Activated naive CD8-positive, alpha-beta T cell treated with anti-CD3 and anti-CD28 coated beads, Interleukin-2, amount 50 U/mL, for 24 hours (primary cell): Measurements from ENCODE around the gene KCNIP3.
"Not testable (repeated sequence)": the region's sequence is repeated elsewhere in the genome, so short reads cannot be mapped to it uniquely, and the experiment has no call there.

Source experiments
- ATAC-seq: fragments of 150-1000 bp; cut with Tn5 transposase; one replicate; pipeline ENCODE4 v1.10.0; 2021
- DNase-seq: peaks from one replicate; pipeline ENCODE4 v3.0.0; 2021
- H3K27ac Mint-ChIP-seq: one replicate; pipeline ENCODE4 v1.8.0; 2021; ENCODE audit warnings: mild to moderate bottlenecking, mixed read lengths
- H3K27me3 Mint-ChIP-seq: one replicate; pipeline ENCODE4 v1.8.0; 2021; ENCODE audit warnings: mixed read lengths
- H3K36me3 Mint-ChIP-seq: one replicate; pipeline ENCODE4 v1.8.0; 2021; ENCODE audit warnings: low read depth, mixed read lengths
- H3K4me1 Mint-ChIP-seq: one replicate; pipeline ENCODE4 v1.8.0; 2021; ENCODE audit warnings: mixed read lengths
- H3K4me3 Mint-ChIP-seq: one replicate; pipeline ENCODE4 v1.8.0; 2021; ENCODE audit warnings: mild to moderate bottlenecking, moderate library complexity, mixed read lengths
- H3K9me3 Mint-ChIP-seq: one replicate; pipeline ENCODE4 v1.8.0; 2021; ENCODE audit warnings: mixed read lengths

KCNIP3 gene

GRCh38 chr2:95376311-95377215, 79.4 kb downstream of the KCNIP3 start:
- Mint-ChIP-seq H3K4me1 (no peaks in the 10 kb centered on the region), H3K4me3 (no peak overlapping the region), H3K9me3 (peaks cover under 1% of the 10 kb centered on the region), H3K36me3 (no peaks in the 10 kb centered on the region), H3K27ac (no peak overlapping the region), H3K27me3 (peaks cover 14% of the 10 kb centered on the region)
- ATAC-seq (no peak), DNase-seq (no peak)

- no peaks in the 10 kb centered on the region for H3K36me3 Mint-ChIP-seq
- H3K4me3 Mint-ChIP-seq: no peak overlapping the region
- H3K9me3 Mint-ChIP-seq: no peaks in the 10 kb centered on the region
- H3K27ac Mint-ChIP-seq: no peak overlapping the region
- peaks cover 10% of the 10 kb centered on the region for H3K27me3 Mint-ChIP-seq
- no peak for DNase-seq
- no peaks in the 10 kb centered on the region for H3K4me1 Mint-ChIP-seq
- no peak for ATAC-seq
Measured at GRCh38 chr2:95377216-95378123, 80.3 kb downstream of the KCNIP3 start.

DNA sequence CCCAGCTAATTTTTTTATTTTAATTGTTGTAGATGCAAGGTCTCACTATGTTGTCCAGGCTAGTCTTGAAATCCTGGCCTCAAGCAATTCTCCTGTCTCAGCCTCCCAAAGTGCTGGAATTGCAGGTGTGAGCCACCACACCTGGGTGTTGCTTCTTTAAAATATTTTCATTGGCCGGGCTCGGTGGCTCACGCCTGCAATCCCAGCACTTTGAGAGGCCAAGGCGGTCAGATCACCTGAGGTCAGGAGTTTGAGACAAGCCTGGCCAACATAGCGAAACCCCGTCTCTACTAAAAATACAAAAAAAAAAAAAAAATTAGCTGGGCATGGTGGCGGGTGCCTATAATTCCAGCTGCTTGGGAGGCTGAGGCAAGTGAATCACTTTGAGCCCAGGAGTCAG, 81.1 kb downstream of the KCNIP3 start:
- H3K27ac Mint-ChIP-seq, H3K4me1 Mint-ChIP-seq, DNase-seq, H3K36me3 Mint-ChIP-seq, ATAC-seq, H3K27me3 Mint-ChIP-seq, H3K4me3 Mint-ChIP-seq, H3K9me3 Mint-ChIP-seq: not testable (repeated sequence)

- Mint-ChIP-seq H3K27ac (no peak overlapping the region), H3K4me1 (no peaks in the 10 kb centered on the region), H3K36me3 (no peaks in the 10 kb centered on the region), H3K9me3 (no peaks in the 10 kb centered on the region), H3K4me3 (no peak overlapping the region), H3K27me3 (peaks cover 8% of the 10 kb centered on the region)
- DNase-seq (no peak), ATAC-seq (no peak)
Measured at GRCh38 chr2:95379371-95379831, 82.3 kb downstream of the KCNIP3 start.

- Mint-ChIP-seq H3K27me3 (peaks cover 6% of the 10 kb centered on the region), H3K27ac (no peak overlapping the region), H3K4me3 (no peak overlapping the region), H3K36me3 (no peaks in the 10 kb centered on the region), H3K4me1 (no peaks in the 10 kb centered on the region), H3K9me3 (no peaks in the 10 kb centered on the region)
- DNase-seq (no peak), ATAC-seq (no peak)
Measured at GRCh38 chr2:95380280-95380679, 83.1 kb downstream of the KCNIP3 start.

DNA sequence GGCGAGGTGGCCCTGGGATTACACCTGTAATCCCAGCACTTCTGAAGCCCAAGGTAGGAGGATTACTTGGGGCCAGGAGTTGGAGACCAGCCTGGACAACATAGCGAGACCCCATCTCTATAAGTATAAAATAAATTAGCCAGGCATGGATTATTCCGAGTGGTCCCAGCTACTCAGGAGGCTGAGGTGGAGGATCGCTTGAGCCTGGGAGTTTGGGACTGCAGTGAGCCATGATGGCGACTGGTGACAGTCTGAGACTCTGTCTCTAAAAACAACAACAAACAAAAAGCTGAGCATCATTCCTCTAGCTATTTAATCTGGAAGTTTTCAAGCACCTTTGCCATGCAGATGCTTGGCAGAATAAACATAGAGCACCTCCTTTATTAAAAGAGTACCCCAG, 83.6 kb downstream of the KCNIP3 start:
- Mint-ChIP-seq H3K27me3 (peaks cover 6% of the 10 kb centered on the region), H3K4me3 (no peak overlapping the region), H3K4me1 (no peaks in the 10 kb centered on the region), H3K9me3 (no peaks in the 10 kb centered on the region), H3K27ac (no peak overlapping the region), H3K36me3 (no peaks in the 10 kb centered on the region)
- ATAC-seq (no peak), DNase-seq (no peak)

GRCh38 chr2:95381212-95382191, 84.4 kb downstream of the KCNIP3 start:
- ATAC-seq: peak; percentile 15
- no peak overlapping the region for H3K4me3 Mint-ChIP-seq

GRCh38 chr2:95382192-95382591, 85.0 kb downstream of the KCNIP3 start:
- Mint-ChIP-seq H3K4me1 (no peaks in the 10 kb centered on the region), H3K27me3 (peaks cover 7% of the 10 kb centered on the region), H3K27ac (no peak overlapping the region), H3K9me3 (no peaks in the 10 kb centered on the region), H3K36me3 (no peaks in the 10 kb centered on the region), H3K4me3 (no peak overlapping the region)
- DNase-seq (no peak), ATAC-seq (no peak)

More at GRCh38 chr2:95381212-95382191, 84.4 kb downstream of the KCNIP3 start:
- H3K4me1 Mint-ChIP-seq: no peaks in the 10 kb centered on the region
- no peaks in the 10 kb centered on the region for H3K36me3 Mint-ChIP-seq
- H3K27ac Mint-ChIP-seq: no peak overlapping the region
- H3K27me3 Mint-ChIP-seq: peaks cover 7% of the 10 kb centered on the region
- H3K9me3 Mint-ChIP-seq: no peaks in the 10 kb centered on the region
- no peak for DNase-seq

GRCh38 chr2:95382686-95383634, 85.8 kb downstream of the KCNIP3 start:
- H3K27ac Mint-ChIP-seq: no peak overlapping the region
- no peaks in the 10 kb centered on the region for H3K36me3 Mint-ChIP-seq
- peaks cover 10% of the 10 kb centered on the region for H3K27me3 Mint-ChIP-seq
- no peaks in the 10 kb centered on the region for H3K9me3 Mint-ChIP-seq
- ATAC-seq (no peak), DNase-seq (no peak)
- no peaks in the 10 kb centered on the region for H3K4me1 Mint-ChIP-seq
- no peak overlapping the region for H3K4me3 Mint-ChIP-seq

DNA sequence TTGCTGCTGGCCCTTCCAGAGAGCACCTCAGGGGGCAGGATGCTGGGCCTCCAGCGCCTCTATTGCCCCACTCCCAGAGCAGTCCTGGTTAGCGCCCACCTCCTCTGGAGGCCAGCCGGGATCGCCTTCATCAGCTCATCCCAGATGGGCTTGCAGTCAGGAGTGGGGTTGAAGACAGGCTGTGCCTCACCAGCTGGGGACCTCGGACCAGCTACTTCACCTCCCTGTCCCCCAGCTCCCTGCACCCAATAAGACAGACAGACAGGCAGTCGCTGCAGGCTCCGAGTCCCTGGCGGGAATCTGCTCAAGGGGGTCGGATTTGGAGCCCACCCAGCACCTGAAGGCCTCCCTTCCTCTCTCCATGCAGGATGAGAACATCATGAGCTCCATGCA, 86.5 kb downstream of the KCNIP3 start:
- DNase-seq (no peak), ATAC-seq (no peak)
- Mint-ChIP-seq H3K4me3 (no peak overlapping the region), H3K9me3 (no peaks in the 10 kb centered on the region), H3K36me3 (no peaks in the 10 kb centered on the region), H3K4me1 (no peaks in the 10 kb centered on the region), H3K27ac (no peak overlapping the region), H3K27me3 (peaks cover 10% of the 10 kb centered on the region)

DNA sequence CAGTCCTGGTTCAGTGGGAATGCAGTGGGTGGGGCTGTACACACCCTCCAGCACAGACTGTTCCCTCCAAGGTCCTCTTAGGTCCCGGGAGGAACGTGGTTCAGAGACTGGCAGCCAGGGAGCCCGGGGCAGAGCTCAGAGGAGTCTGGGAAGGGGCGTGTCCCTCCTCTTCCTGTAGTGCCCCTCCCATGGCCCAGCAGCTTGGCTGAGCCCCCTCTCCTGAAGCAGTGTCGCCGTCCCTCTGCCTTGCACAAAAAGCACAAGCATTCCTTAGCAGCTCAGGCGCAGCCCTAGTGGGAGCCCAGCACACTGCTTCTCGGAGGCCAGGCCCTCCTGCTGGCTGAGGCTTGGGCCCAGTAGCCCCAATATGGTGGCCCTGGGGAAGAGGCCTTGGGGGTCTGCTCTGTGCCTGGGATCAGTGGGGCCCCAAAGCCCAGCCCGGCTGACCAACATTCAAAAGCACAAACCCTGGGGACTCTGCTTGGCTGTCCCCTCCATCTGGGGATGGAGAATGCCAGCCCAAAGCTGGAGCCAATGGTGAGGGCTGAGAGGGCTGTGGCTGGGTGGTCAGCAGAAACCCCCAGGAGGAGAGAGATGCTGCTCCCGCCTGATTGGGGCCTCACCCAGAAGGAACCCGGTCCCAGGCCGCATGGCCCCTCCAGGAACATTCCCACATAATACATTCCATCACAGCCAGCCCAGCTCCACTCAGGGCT, 87.9 kb downstream of the KCNIP3 start:
- Mint-ChIP-seq H3K4me1 (no peaks in the 10 kb centered on the region), H3K36me3 (no peaks in the 10 kb centered on the region), H3K27me3 (peaks cover 7% of the 10 kb centered on the region), H3K4me3 (no peak overlapping the region), H3K9me3 (no peaks in the 10 kb centered on the region), H3K27ac (no peak overlapping the region)
- DNase-seq: no peak
- no peak for ATAC-seq

- Mint-ChIP-seq H3K9me3 (no peaks in the 10 kb centered on the region), H3K27ac (no peak overlapping the region), H3K27me3 (peaks cover 7% of the 10 kb centered on the region), H3K4me3 (no peak overlapping the region), H3K4me1 (no peaks in the 10 kb centered on the region), H3K36me3 (no peaks in the 10 kb centered on the region)
- ATAC-seq (no peak), DNase-seq (no peak)
Measured at GRCh38 chr2:95385570-95385984, 88.4 kb downstream of the KCNIP3 start.

DNA sequence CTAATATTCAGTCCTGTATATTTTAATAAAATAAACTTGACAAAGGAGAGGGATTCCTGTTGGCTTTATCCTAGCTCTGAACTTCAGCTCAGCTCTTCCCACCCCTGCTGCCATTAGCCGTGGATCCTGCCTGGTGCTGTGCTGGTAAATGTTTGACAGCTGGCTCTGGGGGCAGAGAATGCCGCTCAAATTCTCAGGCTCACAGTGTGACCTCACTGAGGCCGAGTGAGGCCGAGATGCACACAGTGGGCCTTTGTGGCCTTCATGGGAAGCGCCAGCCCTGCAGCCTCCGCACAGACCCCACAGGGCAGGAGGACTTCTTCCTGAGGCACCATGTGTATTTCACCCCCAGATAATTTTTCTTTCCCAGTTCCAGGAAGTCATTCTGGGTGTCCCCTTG, 88.9 kb downstream of the KCNIP3 start:
- DNase-seq (no peak), ATAC-seq (no peak)
- peaks cover 7% of the 10 kb centered on the region for H3K27me3 Mint-ChIP-seq
- H3K27ac Mint-ChIP-seq: no peak overlapping the region
- H3K9me3 Mint-ChIP-seq: no peaks in the 10 kb centered on the region
- H3K4me3 Mint-ChIP-seq: no peak overlapping the region
- no peaks in the 10 kb centered on the region for H3K36me3 Mint-ChIP-seq
- no peaks in the 10 kb centered on the region for H3K4me1 Mint-ChIP-seq
